NB4 (cell line): ENCODE data around the gene XXYLT1.

ENCODE experiments used
- DNase-seq: peaks from one replicate; pipeline ENCODE4 v3.0.0; 2010; ENCODE audit warnings: low read depth
- H3K4me3 ChIP-seq: one replicate; pipeline ENCODE4 v1.5.1; 2011; ENCODE audit warnings: mild to moderate bottlenecking, low read depth, low read length, moderate library complexity
- MYC ChIP-seq: IDR thresholded peaks from 2 replicates; pipeline ENCODE4 v1.6.1; 2011; ENCODE audit warnings: low read depth, low read length
- POLR2A ChIP-seq: IDR thresholded peaks from 2 replicates; pipeline ENCODE4 v1.6.1; 2011; ENCODE audit warnings: mild to moderate bottlenecking; ENCODE audit not compliant: insufficient read length; ENCODE audit errors: extremely low read depth
- TF ChIP-seq, protein P1 (sequence below): IDR thresholded peaks from one replicate; pipeline ENCODE4 v1.5.1; 2012; ENCODE audit warnings: low read depth, low read length
- TF ChIP-seq, protein P2 (sequence below): IDR thresholded peaks from 2 replicates; pipeline ENCODE4 v1.6.1; 2011; ENCODE audit warnings: low read depth, low read length

Gene XXYLT1

GRCh38 chr3:195249057-195249770 is 21.7 kb downstream of the XXYLT1 start:
- H3K4me3 ChIP-seq, result no peak overlapping the region
- DNase-seq, result no peak
- no peak for TF ChIP-seq MYC
- TF ChIP-seq, protein P1, sequence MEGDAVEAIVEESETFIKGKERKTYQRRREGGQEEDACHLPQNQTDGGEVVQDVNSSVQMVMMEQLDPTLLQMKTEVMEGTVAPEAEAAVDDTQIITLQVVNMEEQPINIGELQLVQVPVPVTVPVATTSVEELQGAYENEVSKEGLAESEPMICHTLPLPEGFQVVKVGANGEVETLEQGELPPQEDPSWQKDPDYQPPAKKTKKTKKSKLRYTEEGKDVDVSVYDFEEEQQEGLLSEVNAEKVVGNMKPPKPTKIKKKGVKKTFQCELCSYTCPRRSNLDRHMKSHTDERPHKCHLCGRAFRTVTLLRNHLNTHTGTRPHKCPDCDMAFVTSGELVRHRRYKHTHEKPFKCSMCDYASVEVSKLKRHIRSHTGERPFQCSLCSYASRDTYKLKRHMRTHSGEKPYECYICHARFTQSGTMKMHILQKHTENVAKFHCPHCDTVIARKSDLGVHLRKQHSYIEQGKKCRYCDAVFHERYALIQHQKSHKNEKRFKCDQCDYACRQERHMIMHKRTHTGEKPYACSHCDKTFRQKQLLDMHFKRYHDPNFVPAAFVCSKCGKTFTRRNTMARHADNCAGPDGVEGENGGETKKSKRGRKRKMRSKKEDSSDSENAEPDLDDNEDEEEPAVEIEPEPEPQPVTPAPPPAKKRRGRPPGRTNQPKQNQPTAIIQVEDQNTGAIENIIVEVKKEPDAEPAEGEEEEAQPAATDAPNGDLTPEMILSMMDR, result no peak
- no peak for TF ChIP-seq POLR2A
- TF ChIP-seq, protein P2, sequence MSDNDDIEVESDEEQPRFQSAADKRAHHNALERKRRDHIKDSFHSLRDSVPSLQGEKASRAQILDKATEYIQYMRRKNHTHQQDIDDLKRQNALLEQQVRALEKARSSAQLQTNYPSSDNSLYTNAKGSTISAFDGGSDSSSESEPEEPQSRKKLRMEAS, result no peak

- no peak overlapping the region for H3K4me3 ChIP-seq
- no peak for DNase-seq
- TF ChIP-seq POLR2A (no peak), MYC (no peak)
- TF ChIP-seq, protein P1, result no peak
- TF ChIP-seq, protein P2, result no peak
Measured at GRCh38 chr3:195248281-195248680, 22.7 kb downstream of the XXYLT1 start.

GRCh38 chr3:195247863-195248189 is 23.1 kb downstream of the XXYLT1 start:
- DNase-seq, result peak; percentile 35
- H3K4me3 ChIP-seq, result no peak overlapping the region
- TF ChIP-seq POLR2A, result no peak
- TF ChIP-seq, protein P1, result no peak
- TF ChIP-seq MYC, result no peak
- TF ChIP-seq, protein P2, result no peak

GRCh38 chr3:195247086-195247862 is 23.7 kb downstream of the XXYLT1 start:
- no peak for DNase-seq
- TF ChIP-seq MYC (no peak), POLR2A (no peak)
- TF ChIP-seq, protein P2, result no peak
- TF ChIP-seq, protein P1, result no peak
- H3K4me3 ChIP-seq, result no peak overlapping the region

- TF ChIP-seq, protein P2, result no peak
- TF ChIP-seq MYC (no peak), POLR2A (no peak)
- TF ChIP-seq, protein P1, result no peak
- DNase-seq, result no peak
- no peak overlapping the region for H3K4me3 ChIP-seq
Measured at GRCh38 chr3:195246581-195246995, 24.4 kb downstream of the XXYLT1 start.
